ENCODE measurements around the gene SYPL1. TPM values are rescaled to one million over a fixed set of nuclear protein-coding genes. Genes with fewer than 3 reads are reported as not detected.
A peak's percentile ranks its signal among the peaks of the same experiment; 100 is the strongest.

SYPL1 gene
- 72.4 and 98.7 TPM in 2 replicates for polyA plus RNA-seq (2012; rRNA removed)
- 120 and 138 TPM in 2 replicates for polyA plus RNA-seq (2012; cell fraction: cytosol; rRNA removed)
- polyA plus RNA-seq (2012; cell fraction: nucleus; rRNA removed): 14.7 and 39.4 TPM in 2 replicates

DNA sequence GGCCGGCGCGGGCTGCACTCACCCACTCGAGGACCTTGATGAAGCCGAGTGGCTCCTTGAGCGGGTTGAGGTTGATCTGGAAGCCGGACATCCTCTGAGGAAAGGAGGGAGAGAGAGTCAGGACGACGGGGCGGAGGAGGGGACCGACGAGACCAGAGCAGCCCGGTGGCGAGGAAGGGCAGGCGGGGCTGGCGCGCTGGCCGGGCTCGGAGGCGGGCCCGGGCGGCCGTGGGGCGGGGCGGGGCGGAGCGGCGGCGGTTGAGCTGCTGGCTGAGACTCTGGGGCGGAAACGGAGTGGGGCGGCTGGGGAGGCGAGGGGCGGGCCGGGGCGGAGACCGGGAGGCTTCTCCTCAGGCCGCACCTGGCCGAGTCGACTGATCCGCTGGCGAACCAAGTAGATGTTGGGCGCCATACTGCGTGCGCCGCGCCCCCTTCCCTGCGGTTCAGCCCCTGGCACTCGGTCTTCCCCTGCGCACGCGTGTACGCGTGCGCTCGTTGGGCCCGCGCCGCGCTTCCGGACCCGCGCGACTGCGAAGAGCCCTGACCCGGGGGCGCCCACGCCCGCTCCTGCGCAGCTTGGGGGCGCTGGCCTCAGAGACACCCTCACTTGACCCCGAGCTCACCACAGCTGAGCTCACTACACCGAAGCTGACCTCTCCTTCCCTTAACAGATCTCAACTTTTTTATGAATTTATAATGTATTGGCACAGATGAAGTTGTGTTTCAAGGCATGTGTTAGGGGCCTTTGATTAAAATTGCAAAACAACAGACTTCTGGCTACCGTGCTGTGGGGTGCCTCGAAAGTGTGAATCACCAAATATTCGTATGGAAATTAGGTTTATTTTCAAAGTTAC is at the start of gene SYPL1:
Gene SYPL1 (minus strand): TSS at position 195 of the 854 bp plus-strand sequence. CDS start 104 bp downstream, at position 91.
- Histone ChIP-seq H2AFZ (ENCODE audit: low read depth) (peak within 1 kb of the TSS; percentile 61), H3K4me2 (peak within 1 kb of the TSS; percentile 82), H4K20me1 (ENCODE audit: insufficient read depth) (peaks cover 32% of the 10 kb centered on the region), H3K9ac (peak within 1 kb of the TSS; percentile 81), H3K4me3 (ENCODE audit: low read depth in 2 of 2, low read length in 1 of 2) (peak within 1 kb of the TSS; percentile 80 to 91), H3K9me2 (no peaks in the 10 kb centered on the region), H3K27me3 (ENCODE audit: insufficient read depth) (no peaks in the 10 kb centered on the region), H3K9me3 (no peaks in the 10 kb centered on the region), H3K36me3 (replicated peaks in 1 of 2; ENCODE audit: control insufficient read depth in 1 of 2, insufficient read depth in 2 of 2, low read length in 1 of 2) (peaks cover 0 to 4% of the 10 kb centered on the region in 2 experiments), H3F3A (replicated peaks; ENCODE audit: insufficient read depth) (peaks cover 8% of the 10 kb centered on the region), H3K27ac (ENCODE audit: low read depth in 2 of 2, low read length in 1 of 2) (peak within 1 kb of the TSS; percentile 91 to 95), H3K79me2 (ENCODE audit: insufficient read depth) (peaks cover 46% of the 10 kb centered on the region), H3K4me1 (ENCODE audit: control insufficient read depth in 1 of 2, insufficient read depth in 2 of 2, low read depth in 1 of 2, low read length in 1 of 2) (peaks cover 14 to 21% of the 10 kb centered on the region in 2 experiments; a peak in 3 of 4 replicates)
- ChIA-PET POLR2A (interaction anchor here (0.6 to 2.1 kb wide), 17 partner anchors 8 to 1097 kb away, joined by 3 to 26 read pairs (median 5); partner anchors contain the start of gene NAMPT), CTCF (interaction anchor here (0.7 to 5.2 kb wide), 14 partner anchors 8 to 69 kb away, joined by 3 to 37 read pairs (median 4); no protein-coding TSS in a partner anchor)
- peak; percentile 2; the same call in 1 of the 2 replicates for TF ChIP-seq RXRA (IDR thresholded peaks at IDR 0.05; ENCODE audit: borderline replicate concordance, low read depth)
- TF ChIP-seq EZH2phosphoT487 (IDR thresholded peaks at IDR 0.05; ENCODE audit: borderline replicate concordance, low read depth): no peak
- TF ChIP-seq, protein P1, sequence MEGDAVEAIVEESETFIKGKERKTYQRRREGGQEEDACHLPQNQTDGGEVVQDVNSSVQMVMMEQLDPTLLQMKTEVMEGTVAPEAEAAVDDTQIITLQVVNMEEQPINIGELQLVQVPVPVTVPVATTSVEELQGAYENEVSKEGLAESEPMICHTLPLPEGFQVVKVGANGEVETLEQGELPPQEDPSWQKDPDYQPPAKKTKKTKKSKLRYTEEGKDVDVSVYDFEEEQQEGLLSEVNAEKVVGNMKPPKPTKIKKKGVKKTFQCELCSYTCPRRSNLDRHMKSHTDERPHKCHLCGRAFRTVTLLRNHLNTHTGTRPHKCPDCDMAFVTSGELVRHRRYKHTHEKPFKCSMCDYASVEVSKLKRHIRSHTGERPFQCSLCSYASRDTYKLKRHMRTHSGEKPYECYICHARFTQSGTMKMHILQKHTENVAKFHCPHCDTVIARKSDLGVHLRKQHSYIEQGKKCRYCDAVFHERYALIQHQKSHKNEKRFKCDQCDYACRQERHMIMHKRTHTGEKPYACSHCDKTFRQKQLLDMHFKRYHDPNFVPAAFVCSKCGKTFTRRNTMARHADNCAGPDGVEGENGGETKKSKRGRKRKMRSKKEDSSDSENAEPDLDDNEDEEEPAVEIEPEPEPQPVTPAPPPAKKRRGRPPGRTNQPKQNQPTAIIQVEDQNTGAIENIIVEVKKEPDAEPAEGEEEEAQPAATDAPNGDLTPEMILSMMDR (IDR thresholded peaks at IDR 0.05): peak; percentile 39
- TF ChIP-seq, protein P2, sequence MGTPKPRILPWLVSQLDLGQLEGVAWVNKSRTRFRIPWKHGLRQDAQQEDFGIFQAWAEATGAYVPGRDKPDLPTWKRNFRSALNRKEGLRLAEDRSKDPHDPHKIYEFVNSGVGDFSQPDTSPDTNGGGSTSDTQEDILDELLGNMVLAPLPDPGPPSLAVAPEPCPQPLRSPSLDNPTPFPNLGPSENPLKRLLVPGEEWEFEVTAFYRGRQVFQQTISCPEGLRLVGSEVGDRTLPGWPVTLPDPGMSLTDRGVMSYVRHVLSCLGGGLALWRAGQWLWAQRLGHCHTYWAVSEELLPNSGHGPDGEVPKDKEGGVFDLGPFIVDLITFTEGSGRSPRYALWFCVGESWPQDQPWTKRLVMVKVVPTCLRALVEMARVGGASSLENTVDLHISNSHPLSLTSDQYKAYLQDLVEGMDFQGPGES (IDR thresholded peaks at IDR 0.05; ENCODE audit: low read depth, low read length): no peak
- TF ChIP-seq EP300 (IDR thresholded peaks at IDR 0.05; ENCODE audit: borderline replicate concordance in 1 of 2, low read depth in 1 of 2, low read length in 1 of 2): no peak; a peak in 1 of 4 replicates
- TF ChIP-seq, protein P3, sequence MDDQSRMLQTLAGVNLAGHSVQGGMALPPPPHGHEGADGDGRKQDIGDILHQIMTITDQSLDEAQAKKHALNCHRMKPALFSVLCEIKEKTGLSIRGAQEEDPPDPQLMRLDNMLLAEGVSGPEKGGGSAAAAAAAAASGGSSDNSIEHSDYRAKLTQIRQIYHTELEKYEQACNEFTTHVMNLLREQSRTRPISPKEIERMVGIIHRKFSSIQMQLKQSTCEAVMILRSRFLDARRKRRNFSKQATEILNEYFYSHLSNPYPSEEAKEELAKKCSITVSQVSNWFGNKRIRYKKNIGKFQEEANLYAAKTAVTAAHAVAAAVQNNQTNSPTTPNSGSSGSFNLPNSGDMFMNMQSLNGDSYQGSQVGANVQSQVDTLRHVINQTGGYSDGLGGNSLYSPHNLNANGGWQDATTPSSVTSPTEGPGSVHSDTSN (IDR thresholded peaks at IDR 0.05): peak; percentile 84
- TF ChIP-seq RFX5 (IDR thresholded peaks at IDR 0.05; ENCODE audit: low read length): no peak
- TF ChIP-seq MXI1 (IDR thresholded peaks at IDR 0.05; ENCODE audit: low read depth, low read length): peak; percentile 19
- TF ChIP-seq FOSL2 (IDR thresholded peaks at IDR 0.05; ENCODE audit: borderline replicate concordance, low read depth): no peak
- peak; percentile 89 for TF ChIP-seq POLR2AphosphoS5 (IDR thresholded peaks at IDR 0.05; ENCODE audit: low read depth, low read length)
- TF ChIP-seq FOXJ3 (CRISPR knock-in tag; IDR thresholded peaks at IDR 0.05): no peak
- peak; percentile 9; the same call in 1 of the 2 replicates for TF ChIP-seq RAD21 (IDR thresholded peaks at IDR 0.05; ENCODE audit: low read length)
- peak; percentile 28; the same call in 1 of the 2 replicates for TF ChIP-seq SIN3A (IDR thresholded peaks at IDR 0.05; ENCODE audit: borderline replicate concordance, low read depth, low read length)
- 0 out of 2 replicates have a peak, but pooled peaks have one; percentile 26 for TF ChIP-seq NFIC (IDR thresholded peaks at IDR 0.05; ENCODE audit: borderline replicate concordance)
- TF ChIP-seq TAF1 (IDR thresholded peaks at IDR 0.05; ENCODE audit: borderline replicate concordance, low read depth, low read length): peak; percentile 42
- no peak; the same call in 1 of the 2 replicates for TF ChIP-seq GABPA (IDR thresholded peaks at IDR 0.05; ENCODE audit: low read depth)
- peak; percentile 89 for TF ChIP-seq NRF1 (IDR thresholded peaks at IDR 0.05; ENCODE audit: low read depth, low read length)
- TF ChIP-seq, protein P4, sequence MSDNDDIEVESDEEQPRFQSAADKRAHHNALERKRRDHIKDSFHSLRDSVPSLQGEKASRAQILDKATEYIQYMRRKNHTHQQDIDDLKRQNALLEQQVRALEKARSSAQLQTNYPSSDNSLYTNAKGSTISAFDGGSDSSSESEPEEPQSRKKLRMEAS (IDR thresholded peaks at IDR 0.05; ENCODE audit: low read depth): peak; percentile 53; the same call in 1 of the 2 replicates
- peak; percentile 85 for TF ChIP-seq YY1 (IDR thresholded peaks at IDR 0.05; ENCODE audit: low read depth)
- TF ChIP-seq, protein P5, sequence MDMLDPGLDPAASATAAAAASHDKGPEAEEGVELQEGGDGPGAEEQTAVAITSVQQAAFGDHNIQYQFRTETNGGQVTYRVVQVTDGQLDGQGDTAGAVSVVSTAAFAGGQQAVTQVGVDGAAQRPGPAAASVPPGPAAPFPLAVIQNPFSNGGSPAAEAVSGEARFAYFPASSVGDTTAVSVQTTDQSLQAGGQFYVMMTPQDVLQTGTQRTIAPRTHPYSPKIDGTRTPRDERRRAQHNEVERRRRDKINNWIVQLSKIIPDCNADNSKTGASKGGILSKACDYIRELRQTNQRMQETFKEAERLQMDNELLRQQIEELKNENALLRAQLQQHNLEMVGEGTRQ (IDR thresholded peaks at IDR 0.05; ENCODE audit: borderline replicate concordance, low read depth, low read length): no peak; the same call in 1 of the 2 replicates
- 0 out of 2 replicates have a peak, but pooled peaks have one; percentile 28 for TF ChIP-seq FOXM1 (IDR thresholded peaks at IDR 0.05; ENCODE audit: low read depth)
- TF ChIP-seq, protein P6, sequence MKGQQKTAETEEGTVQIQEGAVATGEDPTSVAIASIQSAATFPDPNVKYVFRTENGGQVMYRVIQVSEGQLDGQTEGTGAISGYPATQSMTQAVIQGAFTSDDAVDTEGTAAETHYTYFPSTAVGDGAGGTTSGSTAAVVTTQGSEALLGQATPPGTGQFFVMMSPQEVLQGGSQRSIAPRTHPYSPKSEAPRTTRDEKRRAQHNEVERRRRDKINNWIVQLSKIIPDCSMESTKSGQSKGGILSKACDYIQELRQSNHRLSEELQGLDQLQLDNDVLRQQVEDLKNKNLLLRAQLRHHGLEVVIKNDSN (IDR thresholded peaks at IDR 0.05; ENCODE audit: borderline replicate concordance, low read depth): no peak; the same call in 1 of the 2 replicates
- peak; percentile 81 for TF ChIP-seq ELF1 (IDR thresholded peaks at IDR 0.05)
- no peak; the same call in 1 of the 2 replicates for TF ChIP-seq TCF12 (IDR thresholded peaks at IDR 0.05)
- TF ChIP-seq CHD2 (IDR thresholded peaks at IDR 0.05; ENCODE audit: low read length, partially characterized antibody): peak; percentile 42
- TF ChIP-seq JUND (IDR thresholded peaks at IDR 0.05): no peak
- 6% methylated on average over 62 of the region's 76 CpGs for WGBS (ENCODE audit: low lambda C conversion rate)
- peak; percentile 99 for DNase-seq

All from SK-N-SH (cell line).